Measurements from ENCODE around the gene SF3A1. TPM values are rescaled to one million over a fixed set of nuclear protein-coding genes. Genes with fewer than 3 reads are reported as not detected.
A peak's percentile ranks its signal among the peaks of the same experiment; 100 is the strongest.

Gene SF3A1
- total and polyA plus RNA-seq, 2 of the 13 experiments (the other 11 are each of a cell fraction or from before 2014, with no cell fraction given): 10.0 to 22.0 TPM

DNA sequence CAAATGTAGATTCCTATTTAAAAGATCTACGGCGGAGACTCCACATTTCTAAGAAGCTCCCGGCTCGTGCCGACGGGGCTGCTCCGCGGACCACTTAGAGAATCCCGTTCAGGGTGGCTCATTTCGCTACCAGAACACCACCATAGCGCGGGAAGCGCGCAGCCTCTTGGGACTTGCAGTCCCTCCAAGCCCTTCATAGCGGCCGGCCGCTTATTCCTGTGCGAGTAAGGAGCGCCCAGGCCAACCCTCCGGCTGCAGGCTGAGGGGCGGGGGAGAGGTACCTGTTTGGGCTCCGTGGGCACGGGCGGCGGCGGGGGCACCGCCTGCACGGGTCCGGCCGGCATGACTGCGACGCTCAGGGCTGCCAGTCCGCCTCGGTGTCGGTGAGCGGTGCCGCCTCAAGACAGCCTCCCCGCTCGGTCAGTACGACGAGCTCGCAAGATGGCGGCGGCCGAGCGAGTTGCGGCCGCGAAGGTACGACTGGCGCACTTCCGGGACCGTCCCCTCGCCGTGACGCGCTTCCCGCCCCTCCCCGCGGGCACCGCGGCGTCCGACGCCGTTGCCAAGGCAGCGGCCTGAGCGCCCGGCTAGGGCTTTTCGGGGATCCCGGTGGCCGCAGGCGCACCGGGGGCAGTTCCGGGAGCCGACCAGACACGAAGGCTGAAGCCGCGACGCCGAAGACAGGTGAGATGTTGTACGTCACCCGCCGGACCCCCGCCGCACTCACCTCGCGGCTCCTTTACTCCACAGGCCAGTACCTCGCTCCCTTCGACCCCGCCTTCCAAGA, at the start of gene SF3A1, which contains the start of gene CCDC157 (continued):
- TF ChIP-seq, protein P1, sequence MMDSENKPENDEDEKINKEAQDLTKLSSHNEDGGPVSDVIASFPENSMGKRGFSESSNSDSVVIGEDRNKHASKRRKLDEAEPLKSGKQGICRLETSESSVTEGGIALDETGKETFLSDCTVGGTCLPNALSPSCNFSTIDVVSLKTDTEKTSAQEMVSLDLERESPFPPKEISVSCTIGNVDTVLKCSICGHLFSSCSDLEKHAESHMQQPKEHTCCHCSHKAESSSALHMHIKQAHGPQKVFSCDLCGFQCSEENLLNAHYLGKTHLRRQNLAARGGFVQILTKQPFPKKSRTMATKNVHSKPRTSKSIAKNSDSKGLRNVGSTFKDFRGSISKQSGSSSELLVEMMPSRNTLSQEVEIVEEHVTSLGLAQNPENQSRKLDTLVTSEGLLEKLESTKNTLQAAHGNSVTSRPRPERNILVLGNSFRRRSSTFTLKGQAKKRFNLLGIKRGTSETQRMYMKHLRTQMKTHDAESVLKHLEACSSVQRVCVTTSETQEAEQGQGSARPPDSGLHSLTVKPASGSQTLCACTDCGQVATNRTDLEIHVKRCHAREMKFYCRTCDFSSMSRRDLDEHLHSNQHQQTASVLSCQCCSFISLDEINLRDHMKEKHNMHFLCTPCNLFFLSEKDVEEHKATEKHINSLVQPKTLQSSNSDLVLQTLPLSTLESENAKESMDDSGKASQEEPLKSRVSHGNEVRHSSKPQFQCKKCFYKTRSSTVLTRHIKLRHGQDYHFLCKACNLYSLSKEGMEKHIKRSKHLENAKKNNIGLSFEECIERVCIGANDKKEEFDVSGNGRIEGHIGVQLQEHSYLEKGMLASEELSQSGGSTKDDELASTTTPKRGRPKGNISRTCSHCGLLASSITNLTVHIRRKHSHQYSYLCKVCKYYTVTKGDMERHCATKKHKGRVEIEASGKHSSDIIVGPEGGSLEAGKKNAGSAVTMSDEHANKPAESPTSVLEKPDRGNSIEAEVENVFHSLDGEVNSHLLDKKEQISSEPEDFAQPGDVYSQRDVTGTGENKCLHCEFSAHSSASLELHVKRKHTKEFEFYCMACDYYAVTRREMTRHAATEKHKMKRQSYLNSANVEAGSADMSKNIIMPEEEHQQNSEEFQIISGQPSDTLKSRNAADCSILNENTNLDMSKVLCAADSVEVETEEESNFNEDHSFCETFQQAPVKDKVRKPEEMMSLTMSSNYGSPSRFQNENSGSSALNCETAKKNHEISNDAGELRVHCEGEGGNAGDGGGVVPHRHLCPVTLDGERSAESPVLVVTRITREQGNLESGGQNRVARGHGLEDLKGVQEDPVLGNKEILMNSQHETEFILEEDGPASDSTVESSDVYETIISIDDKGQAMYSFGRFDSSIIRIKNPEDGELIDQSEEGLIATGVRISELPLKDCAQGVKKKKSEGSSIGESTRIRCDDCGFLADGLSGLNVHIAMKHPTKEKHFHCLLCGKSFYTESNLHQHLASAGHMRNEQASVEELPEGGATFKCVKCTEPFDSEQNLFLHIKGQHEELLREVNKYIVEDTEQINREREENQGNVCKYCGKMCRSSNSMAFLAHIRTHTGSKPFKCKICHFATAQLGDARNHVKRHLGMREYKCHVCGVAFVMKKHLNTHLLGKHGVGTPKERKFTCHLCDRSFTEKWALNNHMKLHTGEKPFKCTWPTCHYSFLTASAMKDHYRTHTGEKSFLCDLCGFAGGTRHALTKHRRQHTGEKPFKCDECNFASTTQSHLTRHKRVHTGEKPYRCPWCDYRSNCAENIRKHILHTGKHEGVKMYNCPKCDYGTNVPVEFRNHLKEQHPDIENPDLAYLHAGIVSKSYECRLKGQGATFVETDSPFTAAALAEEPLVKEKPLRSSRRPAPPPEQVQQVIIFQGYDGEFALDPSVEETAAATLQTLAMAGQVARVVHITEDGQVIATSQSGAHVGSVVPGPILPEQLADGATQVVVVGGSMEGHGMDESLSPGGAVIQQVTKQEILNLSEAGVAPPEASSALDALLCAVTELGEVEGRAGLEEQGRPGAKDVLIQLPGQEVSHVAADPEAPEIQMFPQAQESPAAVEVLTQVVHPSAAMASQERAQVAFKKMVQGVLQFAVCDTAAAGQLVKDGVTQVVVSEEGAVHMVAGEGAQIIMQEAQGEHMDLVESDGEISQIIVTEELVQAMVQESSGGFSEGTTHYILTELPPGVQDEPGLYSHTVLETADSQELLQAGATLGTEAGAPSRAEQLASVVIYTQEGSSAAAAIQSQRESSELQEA (CRISPR knock-in tag; IDR thresholded peaks at IDR 0.05; ENCODE audit: not compliant biosample characterization): peak; percentile 23
- TF ChIP-seq ZNF143 (CRISPR knock-in tag; IDR thresholded peaks at IDR 0.05) (peak; percentile 89), TMF1 (CRISPR knock-in tag; IDR thresholded peaks at IDR 0.05; ENCODE audit: low read depth) (peak; percentile 86; the same call in 1 of the 2 replicates), KDM3A (CRISPR knock-in tag; IDR thresholded peaks at IDR 0.05; ENCODE audit: low read depth) (no peak), CENPT (CRISPR knock-in tag; IDR thresholded peaks at IDR 0.05; ENCODE audit: low read depth) (no peak), JUNB (CRISPR knock-in tag; IDR thresholded peaks at IDR 0.05; ENCODE audit: borderline replicate concordance) (no peak), KDM5B (CRISPR knock-in tag; IDR thresholded peaks at IDR 0.05; ENCODE audit: borderline replicate concordance) (peak; percentile 96), MIXL1 (CRISPR knock-in tag; IDR thresholded peaks at IDR 0.05) (peak; percentile 34; the same call in 1 of the 2 replicates), SCMH1 (CRISPR knock-in tag; IDR thresholded peaks at IDR 0.05; ENCODE audit: borderline replicate concordance) (no peak), GLMP (CRISPR knock-in tag; IDR thresholded peaks at IDR 0.05; ENCODE audit: borderline replicate concordance) (no peak), MEIS1 (CRISPR knock-in tag; IDR thresholded peaks at IDR 0.05; ENCODE audit: borderline replicate concordance) (no peak; the same call in 1 of the 2 replicates), DMAP1 (CRISPR knock-in tag; IDR thresholded peaks at IDR 0.05) (peak; percentile 95), RXRA (CRISPR knock-in tag; IDR thresholded peaks at IDR 0.05) (peak; percentile 50; the same call in 1 of the 2 replicates), ZNF446 (CRISPR knock-in tag; IDR thresholded peaks at IDR 0.05) (0 out of 2 replicates have a peak, but pooled peaks have one; percentile 68)
- TF ChIP-seq, protein P2, sequence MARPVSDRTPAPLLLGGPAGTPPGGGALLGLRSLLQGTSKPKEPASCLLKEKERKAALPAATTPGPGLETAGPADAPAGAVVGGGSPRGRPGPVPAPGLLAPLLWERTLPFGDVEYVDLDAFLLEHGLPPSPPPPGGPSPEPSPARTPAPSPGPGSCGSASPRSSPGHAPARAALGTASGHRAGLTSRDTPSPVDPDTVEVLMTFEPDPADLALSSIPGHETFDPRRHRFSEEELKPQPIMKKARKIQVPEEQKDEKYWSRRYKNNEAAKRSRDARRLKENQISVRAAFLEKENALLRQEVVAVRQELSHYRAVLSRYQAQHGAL (CRISPR knock-in tag; IDR thresholded peaks at IDR 0.05; ENCODE audit: not compliant biosample characterization): no peak
- TF ChIP-seq, protein P3, sequence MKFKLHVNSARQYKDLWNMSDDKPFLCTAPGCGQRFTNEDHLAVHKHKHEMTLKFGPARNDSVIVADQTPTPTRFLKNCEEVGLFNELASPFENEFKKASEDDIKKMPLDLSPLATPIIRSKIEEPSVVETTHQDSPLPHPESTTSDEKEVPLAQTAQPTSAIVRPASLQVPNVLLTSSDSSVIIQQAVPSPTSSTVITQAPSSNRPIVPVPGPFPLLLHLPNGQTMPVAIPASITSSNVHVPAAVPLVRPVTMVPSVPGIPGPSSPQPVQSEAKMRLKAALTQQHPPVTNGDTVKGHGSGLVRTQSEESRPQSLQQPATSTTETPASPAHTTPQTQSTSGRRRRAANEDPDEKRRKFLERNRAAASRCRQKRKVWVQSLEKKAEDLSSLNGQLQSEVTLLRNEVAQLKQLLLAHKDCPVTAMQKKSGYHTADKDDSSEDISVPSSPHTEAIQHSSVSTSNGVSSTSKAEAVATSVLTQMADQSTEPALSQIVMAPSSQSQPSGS (CRISPR knock-in tag; IDR thresholded peaks at IDR 0.05): peak; percentile 56; the same call in 1 of the 2 replicates
- TF ChIP-seq, protein P4, sequence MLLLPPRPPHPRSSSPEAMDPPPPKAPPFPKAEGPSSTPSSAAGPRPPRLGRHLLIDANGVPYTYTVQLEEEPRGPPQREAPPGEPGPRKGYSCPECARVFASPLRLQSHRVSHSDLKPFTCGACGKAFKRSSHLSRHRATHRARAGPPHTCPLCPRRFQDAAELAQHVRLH (CRISPR knock-in tag; IDR thresholded peaks at IDR 0.05; ENCODE audit: borderline replicate concordance, low read depth): peak; percentile 10; the same call in 1 of the 2 replicates
